Endothelial cell of umbilical vein (primary cell): ENCODE data around the gene M1AP.

Experiments
- EZH2 ChIP-seq: IDR thresholded peaks from 2 replicates; pipeline ENCODE4 v1.6.1; 2012; ENCODE audit warnings: borderline replicate concordance, low read depth, mild to moderate bottlenecking, moderate library complexity, low read length, inconsistent platforms; ENCODE audit not compliant: severe bottlenecking
- GATA2 ChIP-seq: IDR thresholded peaks from 2 replicates; pipeline ENCODE4 v1.7.0; 2011; ENCODE audit warnings: low read depth, mild to moderate bottlenecking, moderate library complexity, mixed read lengths, low read length; ENCODE audit not compliant: insufficient read length, insufficient read depth
- JUN ChIP-seq: IDR thresholded peaks from 2 replicates; pipeline ENCODE4 v1.6.1; 2011; ENCODE audit warnings: borderline replicate concordance, low read depth; ENCODE audit not compliant: insufficient read length, insufficient read depth
- POLR2A ChIP-seq: IDR thresholded peaks from 2 replicates; pipeline ENCODE4 v1.6.1; 2012; ENCODE audit warnings: low read depth, mild to moderate bottlenecking, control low read depth, low read length
- POLR2AphosphoS5 ChIP-seq: IDR thresholded peaks from 2 replicates; pipeline ENCODE4 v1.6.1; 2012; ENCODE audit warnings: low read depth, mild to moderate bottlenecking, control low read depth, low read length, moderate library complexity; ENCODE audit not compliant: insufficient read depth
- TF ChIP-seq, protein P1 (sequence below), 2 donors: IDR thresholded peaks; 1 replicate in 1 of 2; 2 replicates in 1 of 2; pipeline ENCODE4 v1.5.1; 2011; ENCODE audit warnings: low read length in 2 of 2, mild to moderate bottlenecking in 2 of 2, moderate library complexity in 2 of 2, control low read depth in 1 of 2, inconsistent platforms in 1 of 2, low read depth in 1 of 2; ENCODE audit not compliant: insufficient read depth in 1 of 2; ENCODE audit errors: extremely low read depth in 1 of 2

GRCh38 chr2:74603282-74604000 is 44.7 kb downstream of the M1AP start:
- TF ChIP-seq EZH2, result no peak
- TF ChIP-seq, protein P1, sequence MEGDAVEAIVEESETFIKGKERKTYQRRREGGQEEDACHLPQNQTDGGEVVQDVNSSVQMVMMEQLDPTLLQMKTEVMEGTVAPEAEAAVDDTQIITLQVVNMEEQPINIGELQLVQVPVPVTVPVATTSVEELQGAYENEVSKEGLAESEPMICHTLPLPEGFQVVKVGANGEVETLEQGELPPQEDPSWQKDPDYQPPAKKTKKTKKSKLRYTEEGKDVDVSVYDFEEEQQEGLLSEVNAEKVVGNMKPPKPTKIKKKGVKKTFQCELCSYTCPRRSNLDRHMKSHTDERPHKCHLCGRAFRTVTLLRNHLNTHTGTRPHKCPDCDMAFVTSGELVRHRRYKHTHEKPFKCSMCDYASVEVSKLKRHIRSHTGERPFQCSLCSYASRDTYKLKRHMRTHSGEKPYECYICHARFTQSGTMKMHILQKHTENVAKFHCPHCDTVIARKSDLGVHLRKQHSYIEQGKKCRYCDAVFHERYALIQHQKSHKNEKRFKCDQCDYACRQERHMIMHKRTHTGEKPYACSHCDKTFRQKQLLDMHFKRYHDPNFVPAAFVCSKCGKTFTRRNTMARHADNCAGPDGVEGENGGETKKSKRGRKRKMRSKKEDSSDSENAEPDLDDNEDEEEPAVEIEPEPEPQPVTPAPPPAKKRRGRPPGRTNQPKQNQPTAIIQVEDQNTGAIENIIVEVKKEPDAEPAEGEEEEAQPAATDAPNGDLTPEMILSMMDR (IDR thresholded peaks at IDR 0.05; ENCODE audit: extremely low read depth in 1 of 2, insufficient read depth in 1 of 2, low read depth in 1 of 2, low read length in 2 of 2), result no peak
- TF ChIP-seq POLR2AphosphoS5, result no peak
- no peak for TF ChIP-seq POLR2A
- TF ChIP-seq JUN, result no peak
- no peak for TF ChIP-seq GATA2
